Measurements from ENCODE around the gene DHRSX. TPM values are rescaled to one million over a fixed set of nuclear protein-coding genes. Genes with fewer than 3 reads are reported as not detected.

Gene DHRSX
- total and polyA plus RNA-seq, 2 of the 8 experiments (the other 6 are each of a cell fraction or from before 2014, with no cell fraction given): 35.1 to 43.4 TPM

DNA sequence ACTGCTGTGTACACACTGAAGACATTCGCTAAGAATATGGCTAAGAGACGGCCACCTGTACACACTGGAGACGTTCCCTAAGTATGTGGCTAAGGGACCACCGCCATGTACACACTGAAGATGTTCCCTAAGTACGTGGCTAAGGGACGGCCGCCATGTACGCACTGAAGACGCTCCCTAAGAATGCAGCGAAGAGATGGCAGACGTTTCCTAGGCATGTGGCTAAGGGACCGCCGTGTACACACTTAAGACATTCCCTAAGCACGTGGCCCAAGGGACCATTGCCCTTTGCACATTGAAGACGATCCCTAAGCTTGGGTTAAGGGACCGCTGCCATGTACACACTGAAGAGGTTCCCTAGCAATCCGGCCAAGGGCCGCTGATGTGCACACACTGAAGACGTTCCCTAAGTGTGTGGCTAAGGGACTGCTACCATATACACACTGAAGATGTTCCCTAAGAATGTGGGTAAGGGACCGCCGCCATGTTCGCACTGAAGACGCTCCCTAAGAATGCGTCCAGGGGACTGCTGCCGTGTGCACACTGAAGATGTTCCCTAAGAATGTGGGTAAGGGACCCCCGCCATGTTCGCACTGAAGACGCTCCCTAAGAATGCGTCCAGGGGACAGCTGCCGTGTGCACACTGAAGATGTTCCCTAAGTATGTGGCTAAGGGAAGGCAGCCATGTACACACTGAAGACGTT is 36.7 kb downstream of the DHRSX start:
- H3K4me2 ChIP-seq (ENCODE audit: insufficient read depth in 1 of 2, low read depth in 2 of 2, low read length in 2 of 2): no peak overlapping the region; a peak in 1 of 4 replicates

More for the DNA sequence above, 36.7 kb downstream of the DHRSX start:
- H2AK5ac ChIP-seq (ENCODE audit: low read depth, low read length): peak overlapping the region; percentile 84; the same call in 1 of the 2 replicates
- H2BK120ac ChIP-seq (replicated peaks; ENCODE audit: low read depth, low read length): peak overlapping the region; percentile 21
- no peaks in the 10 kb centered on the region for H4K20me1 ChIP-seq (replicated peaks in 1 of 2; ENCODE audit: control insufficient read depth in 1 of 2, insufficient read depth in 2 of 2, low read length in 2 of 2)
- no peak overlapping the region for H3K14ac ChIP-seq (ENCODE audit: insufficient read length)
- H3K79me2 ChIP-seq (ENCODE audit: control insufficient read depth in 1 of 2, insufficient read depth in 2 of 2, low read length in 2 of 2): peaks cover 3 to 83% of the 10 kb centered on the region in 2 experiments
- H3K9me3 ChIP-seq (ENCODE audit: insufficient read depth in 2 of 2, low read depth in 1 of 2, low read length in 1 of 2): peaks cover 41 to 49% of the 10 kb centered on the region in 2 experiments
- no peak overlapping the region for H2AFZ ChIP-seq (ENCODE audit: low read length)
- 0 out of 2 replicates have a peak overlapping the region, but pooled peaks have one; percentile 29 for H2BK20ac ChIP-seq (ENCODE audit: low read length)
- H2BK12ac ChIP-seq (ENCODE audit: low read depth, low read length): peak overlapping the region; percentile 73; the same call in 1 of the 2 replicates
- no peak overlapping the region for H3K9ac ChIP-seq (replicated peaks in 1 of 4; ENCODE audit: extremely low read depth in 1 of 4, low read depth in 3 of 4, low read length in 3 of 4)
- DNase-seq (ENCODE audit: low read depth in 1 of 2, low spot score in 2 of 2): no peak
- H3K79me1 ChIP-seq (ENCODE audit: low read depth, low read length): peaks cover 8% of the 10 kb centered on the region
- H4K5ac ChIP-seq (ENCODE audit: insufficient read length, low read depth, low read length): no peak overlapping the region
- no peak overlapping the region for H4K8ac ChIP-seq (ENCODE audit: extremely low read depth, insufficient read depth, low read length)
- POLR2A ChIA-PET (ENCODE audit: partially characterized antibody): no interaction called here
- H2BK5ac ChIP-seq (ENCODE audit: low read depth, low read length): peak overlapping the region; percentile 29; the same call in 1 of the 2 replicates
- H3K18ac ChIP-seq (ENCODE audit: extremely low read depth, low read length): peak overlapping the region; percentile 35; the same call in 1 of the 2 replicates
- H3K23me2 ChIP-seq (ENCODE audit: low read depth, low read length): no peaks in the 10 kb centered on the region
- no peak overlapping the region for H3K23ac ChIP-seq (ENCODE audit: insufficient read length)
- peak overlapping the region; percentile 57 for H3K4ac ChIP-seq (replicated peaks; ENCODE audit: insufficient read length, low read depth, low read length)
- TF ChIP-seq POLR2AphosphoS5 (IDR thresholded peaks at IDR 0.05; ENCODE audit: low read depth, low read length) (peak; percentile 24), KDM1A (IDR thresholded peaks at IDR 0.05; ENCODE audit: borderline replicate concordance, low read length) (peak; percentile 42; the same call in 1 of the 2 replicates), YY1 (IDR thresholded peaks at IDR 0.05; ENCODE audit: low read depth, low read length) (0 out of 2 replicates have a peak, but pooled peaks have one; percentile 8), EGR1 (IDR thresholded peaks at IDR 0.05; ENCODE audit: borderline replicate concordance, low read depth, low read length) (peak; percentile 54; the same call in 1 of the 2 replicates), SP1 (IDR thresholded peaks at IDR 0.05; ENCODE audit: low read depth, low read length) (no peak), GTF2F1 (IDR thresholded peaks at IDR 0.05; ENCODE audit: borderline replicate concordance, low read depth, low read length) (peak; percentile 11; the same call in 1 of the 2 replicates)
- TF ChIP-seq, protein P1, sequence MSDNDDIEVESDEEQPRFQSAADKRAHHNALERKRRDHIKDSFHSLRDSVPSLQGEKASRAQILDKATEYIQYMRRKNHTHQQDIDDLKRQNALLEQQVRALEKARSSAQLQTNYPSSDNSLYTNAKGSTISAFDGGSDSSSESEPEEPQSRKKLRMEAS (IDR thresholded peaks at IDR 0.05): no peak
- no peak for FAIRE-seq
- WGBS, 2 experiments (ENCODE audit: extremely low coverage in 1 of 2, insufficient coverage in 1 of 2, insufficient read length in 1 of 2, insufficient replicate concordance in 2 of 2, low coverage in 1 of 2, low lambda C conversion rate in 2 of 2, missing lambda C conversion rate in 1 of 2): 87% methylated on average over 31 of the region's 31 CpGs; no CpG with 5 or more reads in 1 of the 2 experiments
- peak overlapping the region; percentile 44 for H4K91ac ChIP-seq (replicated peaks; ENCODE audit: insufficient read length, low read length)
- H2BK15ac ChIP-seq (ENCODE audit: low read length): peak overlapping the region; percentile 20; the same call in 1 of the 2 replicates
- peaks cover 0 to 29% (median 12%) of the 10 kb centered on the region in 4 experiments; a peak in 4 of 8 replicates for H3K36me3 ChIP-seq (ENCODE audit: control insufficient read depth in 2 of 4, insufficient read depth in 4 of 4, low read length in 3 of 4)
- no peak overlapping the region; a peak in 1 of 8 replicates for H3K4me3 ChIP-seq (ENCODE audit: extremely low read depth in 1 of 4, insufficient read depth in 2 of 4, low read depth in 3 of 4, low read length in 4 of 4)
- no peaks in the 10 kb centered on the region; a peak in 1 of 7 replicates for H3K27me3 ChIP-seq (replicated peaks in 1 of 4; ENCODE audit: control insufficient read depth in 3 of 4, extremely low read depth in 1 of 4, insufficient read depth in 3 of 4, low read length in 3 of 4)
- no peak overlapping the region for H3K56ac ChIP-seq (replicated peaks; ENCODE audit: insufficient read length, low read depth, low read length)
- H3K4me1 ChIP-seq (replicated peaks in 1 of 4; ENCODE audit: control insufficient read depth in 3 of 4, insufficient read depth in 4 of 4, low read length in 3 of 4): peaks cover 0 to 10% (median 2%) of the 10 kb centered on the region in 4 experiments; a peak in 4 of 7 replicates
- no peak overlapping the region for H3K27ac ChIP-seq (ENCODE audit: low read depth, low read length)
- CTCF ChIA-PET (ENCODE audit: partially characterized antibody): no interaction called here
